Measurements from ENCODE around the gene SH3BP2.

Gene SH3BP2

GRCh38 chr4:2788101-2788500 lies 4.8 kb upstream of the SH3BP2 start:
- no peak for TF ChIP-seq POLR2A (IDR thresholded peaks at IDR 0.05; ENCODE audit: low read depth, low read length)
- TF ChIP-seq POLR2AphosphoS5 (IDR thresholded peaks at IDR 0.05; ENCODE audit: low read depth, low read length), result no peak
- no peak for TF ChIP-seq TAF1 (IDR thresholded peaks at IDR 0.05; ENCODE audit: borderline replicate concordance, low read depth, low read length)
- FAIRE-seq (no peak), DNase-seq (ENCODE audit: insufficient read length) (no peak)

DNA sequence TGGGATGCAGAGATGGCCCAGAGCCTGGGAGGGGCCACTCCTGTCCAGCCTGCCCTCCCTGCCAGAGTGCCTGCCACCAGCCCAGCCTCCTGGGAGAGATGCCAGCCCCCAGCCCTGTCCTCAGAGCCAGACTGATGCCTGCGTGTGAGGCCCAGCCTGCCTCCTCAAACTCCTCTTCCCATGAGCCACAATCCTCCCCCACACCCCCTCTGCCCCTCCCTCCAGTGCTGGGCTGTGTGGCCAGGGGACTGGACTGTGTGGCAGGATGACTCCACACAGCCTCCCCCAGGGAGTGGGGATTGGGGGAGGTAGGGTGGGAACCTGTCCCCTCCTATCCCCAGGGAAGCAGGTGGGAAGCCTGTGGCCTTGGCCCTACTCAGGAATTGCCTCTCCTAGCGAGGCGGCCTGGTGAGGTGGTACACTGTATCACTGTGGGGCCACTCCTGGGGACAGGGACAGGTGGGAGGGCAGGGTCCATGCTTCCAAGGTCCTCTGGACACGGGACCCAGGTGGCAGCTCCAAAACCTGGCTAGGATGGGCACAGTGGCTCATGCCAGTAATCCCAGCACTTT lies 4.3 kb upstream of the SH3BP2 start:
- TF ChIP-seq POLR2A (IDR thresholded peaks at IDR 0.05; ENCODE audit: low read depth, low read length) (no peak), TAF1 (IDR thresholded peaks at IDR 0.05; ENCODE audit: borderline replicate concordance, low read depth, low read length) (no peak), POLR2AphosphoS5 (IDR thresholded peaks at IDR 0.05; ENCODE audit: low read depth, low read length) (no peak)
- FAIRE-seq (peak; percentile 73), DNase-seq (ENCODE audit: insufficient read length) (no peak)

DNA sequence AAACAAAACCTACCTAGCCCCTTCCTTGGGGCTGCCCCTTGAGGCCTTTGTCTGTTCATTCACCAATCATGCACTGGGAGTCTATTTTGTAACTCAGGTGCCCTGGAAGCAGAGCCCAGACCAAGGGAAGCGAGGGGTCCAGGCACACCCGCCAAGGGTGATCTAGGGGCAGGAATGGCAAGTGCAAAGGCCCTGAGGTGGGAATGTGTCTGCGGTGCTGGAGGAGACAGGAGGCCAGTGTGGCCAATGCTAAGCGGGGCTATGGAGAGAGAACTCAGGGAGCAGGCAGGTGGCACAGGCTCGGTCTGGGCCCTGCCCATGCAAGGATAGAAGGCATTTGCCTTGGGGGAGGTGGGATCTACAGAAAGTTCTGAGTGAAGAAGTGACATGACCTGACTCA lies 3.5 kb upstream of the SH3BP2 start:
- no peak for DNase-seq (ENCODE audit: insufficient read length)
- no peak for TF ChIP-seq POLR2AphosphoS5 (IDR thresholded peaks at IDR 0.05; ENCODE audit: low read depth, low read length)
- no peak for TF ChIP-seq TAF1 (IDR thresholded peaks at IDR 0.05; ENCODE audit: borderline replicate concordance, low read depth, low read length)
- no peak for TF ChIP-seq POLR2A (IDR thresholded peaks at IDR 0.05; ENCODE audit: low read depth, low read length)
- FAIRE-seq, result no peak

GRCh38 chr4:2789793-2790582 lies 2.9 kb upstream of the SH3BP2 start:
- TF ChIP-seq POLR2AphosphoS5 (IDR thresholded peaks at IDR 0.05; ENCODE audit: low read depth, low read length) (no peak), POLR2A (IDR thresholded peaks at IDR 0.05; ENCODE audit: low read depth, low read length) (no peak), TAF1 (IDR thresholded peaks at IDR 0.05; ENCODE audit: borderline replicate concordance, low read depth, low read length) (no peak)
- DNase-seq (ENCODE audit: insufficient read length) (no peak), FAIRE-seq (no peak)

GRCh38 chr4:2790583-2791517 lies 2.0 kb upstream of the SH3BP2 start:
- TF ChIP-seq POLR2A (IDR thresholded peaks at IDR 0.05; ENCODE audit: low read depth, low read length) (no peak), POLR2AphosphoS5 (IDR thresholded peaks at IDR 0.05; ENCODE audit: low read depth, low read length) (no peak), TAF1 (IDR thresholded peaks at IDR 0.05; ENCODE audit: borderline replicate concordance, low read depth, low read length) (no peak)
- FAIRE-seq, result no peak

GRCh38 chr4:2791518-2792395 lies 1.1 kb upstream of the SH3BP2 start:
- no peak for DNase-seq (ENCODE audit: insufficient read length)

More at GRCh38 chr4:2790583-2791517, 2.0 kb upstream of the SH3BP2 start:
- DNase-seq (ENCODE audit: insufficient read length), result no peak

GRCh38 chr4:2792396-2792710 lies 532 bp upstream of the SH3BP2 start:
- FAIRE-seq (no peak), DNase-seq (ENCODE audit: insufficient read length) (no peak)
- TF ChIP-seq TAF1 (IDR thresholded peaks at IDR 0.05; ENCODE audit: borderline replicate concordance, low read depth, low read length) (no peak), POLR2AphosphoS5 (IDR thresholded peaks at IDR 0.05; ENCODE audit: low read depth, low read length) (no peak), POLR2A (IDR thresholded peaks at IDR 0.05; ENCODE audit: low read depth, low read length) (no peak)

More at GRCh38 chr4:2791518-2792395, 1.1 kb upstream of the SH3BP2 start:
- no peak for FAIRE-seq
- no peak for TF ChIP-seq POLR2AphosphoS5 (IDR thresholded peaks at IDR 0.05; ENCODE audit: low read depth, low read length)
- TF ChIP-seq TAF1 (IDR thresholded peaks at IDR 0.05; ENCODE audit: borderline replicate concordance, low read depth, low read length), result no peak
- no peak for TF ChIP-seq POLR2A (IDR thresholded peaks at IDR 0.05; ENCODE audit: low read depth, low read length)

GRCh38 chr4:2793586-2794485 lies 951 bp downstream of the SH3BP2 start:
- peak; percentile 80 for FAIRE-seq
- TF ChIP-seq POLR2AphosphoS5 (IDR thresholded peaks at IDR 0.05; ENCODE audit: low read depth, low read length), result no peak
- TF ChIP-seq POLR2A (IDR thresholded peaks at IDR 0.05; ENCODE audit: low read depth, low read length), result no peak
- no peak for TF ChIP-seq TAF1 (IDR thresholded peaks at IDR 0.05; ENCODE audit: borderline replicate concordance, low read depth, low read length)
- peak; percentile 4 for DNase-seq (ENCODE audit: insufficient read length)

- DNase-seq (ENCODE audit: insufficient read length) (no peak), FAIRE-seq (peak; percentile 30)
- TF ChIP-seq POLR2AphosphoS5 (IDR thresholded peaks at IDR 0.05; ENCODE audit: low read depth, low read length) (no peak), TAF1 (IDR thresholded peaks at IDR 0.05; ENCODE audit: borderline replicate concordance, low read depth, low read length) (no peak), POLR2A (IDR thresholded peaks at IDR 0.05; ENCODE audit: low read depth, low read length) (no peak)
These were observed 1.8 kb downstream of the SH3BP2 start for GRCh38 chr4:2794486-2795299.
